Keratinocyte (primary cell): ENCODE measurements around the gene RBFOX2. TPM values are rescaled to one million over a fixed set of nuclear protein-coding genes. Genes with fewer than 3 reads are reported as not detected.
"Not testable (repeated sequence)": the region's sequence is repeated elsewhere in the genome, so short reads cannot be mapped to it uniquely, and the experiment has no call there.

Experiments used
- DNase-seq: peaks from one replicate; pipeline ENCODE4 v3.0.0-alpha.2; 2011; ENCODE audit warnings: low read depth, missing footprints, low spot score
- FAIRE-seq: peaks from 2 replicates; lab custom pipeline; 2011; peaks lifted over from hg19 to GRCh38; lab: Jason Lieb, UNC
- H2AFZ ChIP-seq: 2 replicates; pipeline ENCODE4 v1.6.0; 2012; ENCODE audit warnings: low read length, control low read depth, inconsistent platforms; ENCODE audit not compliant: control insufficient read depth
- H3K27ac ChIP-seq: 2 replicates; pipeline ENCODE4 v1.5.1; 2011; ENCODE audit warnings: low read length; ENCODE audit not compliant: control insufficient read depth, insufficient read depth
- H3K27me3 ChIP-seq: 3 replicates; pipeline ENCODE4 v1.6.0; 2011; ENCODE audit warnings: low read length; ENCODE audit not compliant: control insufficient read depth, insufficient read depth; ENCODE audit errors: extremely low read depth
- H3K36me3 ChIP-seq, 2 experiments: 2 replicates in 1 of 2; 3 replicates in 1 of 2; pipeline ENCODE4 v1.5.1; 2011; ENCODE audit warnings: low read length in 2 of 2, mild to moderate bottlenecking in 1 of 2; ENCODE audit not compliant: control insufficient read depth in 2 of 2, insufficient read depth in 2 of 2; ENCODE audit errors: extremely low read depth in 1 of 2
- H3K4me1 ChIP-seq: 3 replicates; pipeline ENCODE4 v1.5.1; 2011; ENCODE audit warnings: low read length; ENCODE audit not compliant: control insufficient read depth, insufficient read depth; ENCODE audit errors: extremely low read depth
- H3K4me2 ChIP-seq: 3 replicates; pipeline ENCODE4 v1.6.0; 2011; ENCODE audit warnings: low read depth, low read length; ENCODE audit not compliant: control insufficient read depth, insufficient read depth; ENCODE audit errors: extremely low read depth
- H3K4me3 ChIP-seq, 3 experiments: fragments of 200-600 bp in 1 of 3; sonication (generic) in 1 of 3; 2 replicates in 2 of 3; 3 replicates in 1 of 3; pipeline ENCODE4 v1.5.1; 2011 to 2016; ENCODE audit warnings: low read length in 3 of 3, mild to moderate bottlenecking in 3 of 3, control low read depth in 2 of 3, inconsistent platforms in 1 of 3, low read depth in 1 of 3, mixed read lengths in 1 of 3, mixed run types in 1 of 3, moderate library complexity in 1 of 3; ENCODE audit not compliant: control insufficient read depth in 2 of 3, insufficient read depth in 2 of 3; ENCODE audit errors: extremely low read depth in 1 of 3
- H3K79me2 ChIP-seq: 2 replicates; pipeline ENCODE4 v1.6.0; 2012; ENCODE audit warnings: low read length; ENCODE audit not compliant: control insufficient read depth, insufficient read depth
- H3K9ac ChIP-seq: 3 replicates; pipeline ENCODE4 v1.6.0; 2011; ENCODE audit warnings: low read length; ENCODE audit not compliant: control insufficient read depth, insufficient read depth; ENCODE audit errors: extremely low read depth
- H3K9me1 ChIP-seq: 3 replicates; pipeline ENCODE4 v1.6.0; 2011; ENCODE audit warnings: low read length; ENCODE audit not compliant: control insufficient read depth, insufficient read depth; ENCODE audit errors: extremely low read depth
- H3K9me3 ChIP-seq: 2 replicates; pipeline ENCODE4 v1.5.1; 2012; ENCODE audit warnings: low read depth, low read length; ENCODE audit not compliant: control insufficient read depth
- H4K20me1 ChIP-seq: 3 replicates; pipeline ENCODE4 v1.6.0; 2011; ENCODE audit warnings: low read length; ENCODE audit not compliant: control insufficient read depth, insufficient read depth; ENCODE audit errors: extremely low read depth
- EZH2 ChIP-seq: IDR thresholded peaks from one replicate; pipeline ENCODE4 v1.6.1; 2012; ENCODE audit warnings: inconsistent platforms, mild to moderate bottlenecking, low read length, moderate library complexity
- dilution Hi-C: fragments of 300-500 bp; cut with MboI; formaldehyde crosslinking; loops from one replicate; pipeline ENCODE4 v1.7.0; 2020; ENCODE audit warnings: low sequenced_read_pairs; ENCODE audit not compliant: extremely low pct_ligation_motif_present
- polyA plus RNA-seq, 5 experiments: library from polyadenylated mRNA; depleted of rRNA in 3 of 5; stranded (reverse) in 3 of 5; stranded (forward) in 1 of 5; unstranded in 1 of 5; fragments of >200 nt; gene quantifications; 1 replicate in 1 of 5; 2 replicates in 3 of 5; 3 replicates in 1 of 5; pipeline versions ENCODE4 v1.2.1 to v1.2.3, GENCODE V29; 2011 to 2012; ENCODE audit warnings: missing spikeins in 2 of 5, low read depth in 1 of 5, low replicate concordance in 1 of 5
- TF ChIP-seq, protein P1 (sequence below), 3 experiments: IDR thresholded peaks in 1 of 3; conservative IDR thresholded peaks in 1 of 3; optimal IDR thresholded peaks in 1 of 3; 2 replicates in 2 of 3; 3 replicates in 1 of 3; pipeline versions ENCODE3 to v1.5.1; 2011; ENCODE audit warnings: low read length in 3 of 3, mild to moderate bottlenecking in 3 of 3, moderate library complexity in 2 of 3, control low read depth in 1 of 3, inconsistent platforms in 1 of 3; ENCODE audit not compliant: insufficient read depth in 2 of 3; ENCODE audit errors: extremely low read depth in 1 of 3

RBFOX2 gene
- polyA plus RNA-seq, 1 donor (not counting 4 experiments of a cell fraction or from before 2014, with no cell fraction given) = 118 TPM

DNA sequence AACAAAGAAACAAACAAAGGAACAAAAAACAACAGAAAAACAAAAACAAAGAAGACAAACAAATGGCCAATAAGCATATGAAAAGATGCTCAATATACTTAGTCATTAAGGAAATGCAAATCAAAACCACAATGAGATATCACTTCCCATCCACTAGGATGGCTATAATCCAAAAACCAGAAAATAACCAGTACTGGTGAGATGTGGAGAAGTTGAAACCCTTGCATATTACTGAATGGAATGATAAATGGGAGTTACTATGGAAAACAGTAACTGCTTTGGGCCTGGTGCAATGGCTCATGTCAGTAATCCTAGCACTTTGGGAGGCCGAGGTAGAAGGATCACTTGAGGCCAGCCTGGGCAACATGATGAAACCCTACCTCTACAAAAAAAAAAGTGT, 44.9 kb upstream of the RBFOX2 start:
- H3K9ac ChIP-seq = no peak overlapping the region
- DNase-seq = no peak
- H3K4me3 ChIP-seq = no peak overlapping the region
- no peaks in the 10 kb centered on the region for H3K4me1 ChIP-seq
- TF ChIP-seq, protein P1, sequence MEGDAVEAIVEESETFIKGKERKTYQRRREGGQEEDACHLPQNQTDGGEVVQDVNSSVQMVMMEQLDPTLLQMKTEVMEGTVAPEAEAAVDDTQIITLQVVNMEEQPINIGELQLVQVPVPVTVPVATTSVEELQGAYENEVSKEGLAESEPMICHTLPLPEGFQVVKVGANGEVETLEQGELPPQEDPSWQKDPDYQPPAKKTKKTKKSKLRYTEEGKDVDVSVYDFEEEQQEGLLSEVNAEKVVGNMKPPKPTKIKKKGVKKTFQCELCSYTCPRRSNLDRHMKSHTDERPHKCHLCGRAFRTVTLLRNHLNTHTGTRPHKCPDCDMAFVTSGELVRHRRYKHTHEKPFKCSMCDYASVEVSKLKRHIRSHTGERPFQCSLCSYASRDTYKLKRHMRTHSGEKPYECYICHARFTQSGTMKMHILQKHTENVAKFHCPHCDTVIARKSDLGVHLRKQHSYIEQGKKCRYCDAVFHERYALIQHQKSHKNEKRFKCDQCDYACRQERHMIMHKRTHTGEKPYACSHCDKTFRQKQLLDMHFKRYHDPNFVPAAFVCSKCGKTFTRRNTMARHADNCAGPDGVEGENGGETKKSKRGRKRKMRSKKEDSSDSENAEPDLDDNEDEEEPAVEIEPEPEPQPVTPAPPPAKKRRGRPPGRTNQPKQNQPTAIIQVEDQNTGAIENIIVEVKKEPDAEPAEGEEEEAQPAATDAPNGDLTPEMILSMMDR (optimal IDR thresholded peaks at IDR 0.05 in 1 of 3, IDR thresholded peaks at IDR 0.05 in 1 of 3, conservative IDR thresholded peaks at IDR 0.05 in 1 of 3; ENCODE audit: extremely low read depth in 1 of 3, insufficient read depth in 2 of 3, low read length in 3 of 3) = no peak
- TF ChIP-seq EZH2 = no peak
- H3K4me2 ChIP-seq = no peak overlapping the region
- no peaks in the 10 kb centered on the region for H3K9me3 ChIP-seq
- no peaks in the 10 kb centered on the region for H4K20me1 ChIP-seq
- H3K27me3 ChIP-seq = no peaks in the 10 kb centered on the region
- FAIRE-seq = no peak
- no peaks in the 10 kb centered on the region for H3K36me3 ChIP-seq
- no peak overlapping the region for H3K27ac ChIP-seq
- H3K9me1 ChIP-seq = no peaks in the 10 kb centered on the region
- dilution Hi-C loops = no loop called here
- H3K79me2 ChIP-seq = no peaks in the 10 kb centered on the region
- H2AFZ ChIP-seq = no peak overlapping the region

DNA sequence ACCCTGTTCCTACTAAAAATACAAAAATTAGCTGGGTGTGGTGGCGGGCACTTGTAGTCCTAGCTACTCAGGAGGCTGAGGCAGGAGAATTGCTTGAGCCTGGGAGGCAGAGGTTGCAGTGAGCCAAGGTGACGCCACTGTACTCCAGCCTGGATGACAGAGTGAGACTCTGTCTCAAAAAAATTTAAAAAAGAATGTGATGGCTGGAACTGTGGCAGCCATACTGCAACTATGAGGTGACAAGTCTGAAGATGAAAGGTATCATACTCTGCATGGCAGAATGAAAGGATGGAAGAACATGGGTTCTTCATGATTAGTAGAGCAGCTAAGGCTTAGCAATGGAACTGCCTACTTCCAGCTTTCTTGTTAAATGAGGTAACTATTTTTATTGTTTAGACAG, 42.0 kb upstream of the RBFOX2 start:
- H3K9me1 ChIP-seq, FAIRE-seq, H4K20me1 ChIP-seq, H3K27me3 ChIP-seq, H3K36me3 ChIP-seq, H3K4me1 ChIP-seq, H3K9me3 ChIP-seq, dilution Hi-C loops, H3K4me3 ChIP-seq, DNase-seq, H3K79me2 ChIP-seq, H3K27ac ChIP-seq, H3K9ac ChIP-seq, H3K4me2 ChIP-seq, H2AFZ ChIP-seq: not testable (repeated sequence)

DNA sequence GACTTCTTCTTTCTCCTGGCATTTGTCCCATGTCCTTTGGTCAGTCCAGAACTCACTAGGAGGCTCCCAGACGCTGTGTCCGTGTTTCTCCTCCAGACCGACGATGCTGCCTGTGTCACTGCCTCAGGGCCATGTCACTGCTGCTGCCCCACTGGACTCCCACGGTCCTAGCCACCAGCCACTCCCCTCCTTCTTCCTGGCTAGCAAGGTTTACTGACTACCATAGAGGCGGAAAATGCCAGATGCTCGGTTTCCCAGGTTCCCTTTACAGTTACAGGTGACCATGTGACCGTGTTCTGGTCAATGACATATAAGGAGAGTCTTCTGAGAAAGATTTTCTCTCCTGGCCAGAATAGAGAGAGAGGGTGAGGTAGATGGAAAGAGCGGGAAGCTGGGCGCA, 40.7 kb upstream of the RBFOX2 start:
- H3K36me3 ChIP-seq = no peaks in the 10 kb centered on the region
- no peaks in the 10 kb centered on the region for H3K27me3 ChIP-seq
- H3K4me3 ChIP-seq = no peak overlapping the region
- peaks cover 6% of the 10 kb centered on the region for H3K4me1 ChIP-seq
- no peak overlapping the region for H3K27ac ChIP-seq
- DNase-seq (no peak), FAIRE-seq (no peak)
- H3K4me2 ChIP-seq = no peak overlapping the region
- no peaks in the 10 kb centered on the region for H3K9me3 ChIP-seq
- dilution Hi-C loops = no loop called here
- TF ChIP-seq, protein P1 (optimal IDR thresholded peaks at IDR 0.05 in 1 of 3, IDR thresholded peaks at IDR 0.05 in 1 of 3, conservative IDR thresholded peaks at IDR 0.05 in 1 of 3; ENCODE audit: extremely low read depth in 1 of 3, insufficient read depth in 2 of 3, low read length in 3 of 3) = no peak
- no peak for TF ChIP-seq EZH2
- H3K79me2 ChIP-seq = no peaks in the 10 kb centered on the region
- H3K9me1 ChIP-seq = no peaks in the 10 kb centered on the region
- no peaks in the 10 kb centered on the region for H4K20me1 ChIP-seq
- no peak overlapping the region for H3K9ac ChIP-seq
- H2AFZ ChIP-seq = no peak overlapping the region
